ENCODE measurements around the gene POTEF.
"Not testable (repeated sequence)": the region's sequence is repeated elsewhere in the genome, so short reads cannot be mapped to it uniquely, and the experiment has no call there.

The POTEF gene

GRCh38 chr2:130129120-130129829, at the start of gene POTEF:
POTEF (minus strand) TSS chr2:130129222; CDS start chr2:130120515, 8,707 bp downstream.
- not testable (repeated sequence) for DNase-seq (ENCODE audit: low read depth in 2 of 2)

GRCh38 chr2:130174866-130175265, 45.8 kb upstream of the POTEF start:
- not testable (repeated sequence) for DNase-seq (ENCODE audit: low read depth in 2 of 2)

- no peak for DNase-seq (ENCODE audit: low read depth in 2 of 2)
Measured at GRCh38 chr2:130169896-130170295, 40.9 kb upstream of the POTEF start.

- DNase-seq (ENCODE audit: low read depth in 2 of 2): not testable (repeated sequence)
Measured at GRCh38 chr2:130169163-130169562, 40.1 kb upstream of the POTEF start.

- DNase-seq (ENCODE audit: low read depth in 2 of 2): not testable (repeated sequence)
Measured at GRCh38 chr2:130166611-130167010, 37.6 kb upstream of the POTEF start.

GRCh38 chr2:130165293-130166016, 36.4 kb upstream of the POTEF start:
- DNase-seq (ENCODE audit: low read depth in 2 of 2): no peak

- DNase-seq (ENCODE audit: low read depth in 2 of 2): no peak
Measured at GRCh38 chr2:130162968-130163367, 33.9 kb upstream of the POTEF start.

GRCh38 chr2:130162486-130162885, 33.5 kb upstream of the POTEF start:
- DNase-seq (ENCODE audit: low read depth in 2 of 2): not testable (repeated sequence)

- not testable (repeated sequence) for DNase-seq (ENCODE audit: low read depth in 2 of 2)
Measured at GRCh38 chr2:130160838-130161705, 32.0 kb upstream of the POTEF start.

GRCh38 chr2:130160131-130160530, 31.1 kb upstream of the POTEF start:
- DNase-seq (ENCODE audit: low read depth in 2 of 2): no peak

GRCh38 chr2:130159376-130159775, 30.4 kb upstream of the POTEF start:
- not testable (repeated sequence) for DNase-seq (ENCODE audit: low read depth in 2 of 2)

GRCh38 chr2:130158631-130159030, 29.6 kb upstream of the POTEF start:
- no peak for DNase-seq (ENCODE audit: low read depth in 2 of 2)

- not testable (repeated sequence) for DNase-seq (ENCODE audit: low read depth in 2 of 2)
Measured at GRCh38 chr2:130157825-130158514, 28.9 kb upstream of the POTEF start.

- DNase-seq (ENCODE audit: low read depth in 2 of 2): not testable (repeated sequence)
Measured at GRCh38 chr2:130157354-130157753, 28.3 kb upstream of the POTEF start.

GRCh38 chr2:130156624-130157004, 27.6 kb upstream of the POTEF start:
- DNase-seq (ENCODE audit: low read depth in 2 of 2): no peak

GRCh38 chr2:130155956-130156623, 27.1 kb upstream of the POTEF start:
- not testable (repeated sequence) for DNase-seq (ENCODE audit: low read depth in 2 of 2)

- no peak for DNase-seq (ENCODE audit: low read depth in 2 of 2)
Measured at GRCh38 chr2:130154773-130155765, 26.0 kb upstream of the POTEF start.

GRCh38 chr2:130154423-130154770, 25.4 kb upstream of the POTEF start:
- not testable (repeated sequence) for DNase-seq (ENCODE audit: low read depth in 2 of 2)

- DNase-seq (ENCODE audit: low read depth in 2 of 2): not testable (repeated sequence)
Measured at GRCh38 chr2:130153721-130154422, 24.9 kb upstream of the POTEF start.
